ENCODE data around the gene ME1.

- TF ChIP-seq EP300 (IDR thresholded peaks at IDR 0.05) (no peak), POLR2A (IDR thresholded peaks at IDR 0.05) (no peak)
- TF ChIP-seq, protein P1, sequence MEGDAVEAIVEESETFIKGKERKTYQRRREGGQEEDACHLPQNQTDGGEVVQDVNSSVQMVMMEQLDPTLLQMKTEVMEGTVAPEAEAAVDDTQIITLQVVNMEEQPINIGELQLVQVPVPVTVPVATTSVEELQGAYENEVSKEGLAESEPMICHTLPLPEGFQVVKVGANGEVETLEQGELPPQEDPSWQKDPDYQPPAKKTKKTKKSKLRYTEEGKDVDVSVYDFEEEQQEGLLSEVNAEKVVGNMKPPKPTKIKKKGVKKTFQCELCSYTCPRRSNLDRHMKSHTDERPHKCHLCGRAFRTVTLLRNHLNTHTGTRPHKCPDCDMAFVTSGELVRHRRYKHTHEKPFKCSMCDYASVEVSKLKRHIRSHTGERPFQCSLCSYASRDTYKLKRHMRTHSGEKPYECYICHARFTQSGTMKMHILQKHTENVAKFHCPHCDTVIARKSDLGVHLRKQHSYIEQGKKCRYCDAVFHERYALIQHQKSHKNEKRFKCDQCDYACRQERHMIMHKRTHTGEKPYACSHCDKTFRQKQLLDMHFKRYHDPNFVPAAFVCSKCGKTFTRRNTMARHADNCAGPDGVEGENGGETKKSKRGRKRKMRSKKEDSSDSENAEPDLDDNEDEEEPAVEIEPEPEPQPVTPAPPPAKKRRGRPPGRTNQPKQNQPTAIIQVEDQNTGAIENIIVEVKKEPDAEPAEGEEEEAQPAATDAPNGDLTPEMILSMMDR (IDR thresholded peaks at IDR 0.05) = no peak
Observed at GRCh38 chr6:83292900-83293843, 137.7 kb downstream of the ME1 start.

All from stomach (tissue), 4 donors.